Keratinocyte (primary cell): ENCODE measurements around the gene NOS1AP. TPM values are rescaled to one million over a fixed set of nuclear protein-coding genes. Genes with fewer than 3 reads are reported as not detected.

Source experiments
- DNase-seq: peaks from one replicate; pipeline ENCODE4 v3.0.0-alpha.2; 2011; ENCODE audit warnings: low read depth, missing footprints, low spot score
- FAIRE-seq: peaks from 2 replicates; lab custom pipeline; 2011; peaks lifted over from hg19 to GRCh38; lab: Jason Lieb, UNC
- H2AFZ ChIP-seq: 2 replicates; pipeline ENCODE4 v1.6.0; 2012; ENCODE audit warnings: low read length, control low read depth, inconsistent platforms; ENCODE audit not compliant: control insufficient read depth
- H3K27ac ChIP-seq: 2 replicates; pipeline ENCODE4 v1.5.1; 2011; ENCODE audit warnings: low read length; ENCODE audit not compliant: control insufficient read depth, insufficient read depth
- H3K27me3 ChIP-seq: 3 replicates; pipeline ENCODE4 v1.6.0; 2011; ENCODE audit warnings: low read length; ENCODE audit not compliant: control insufficient read depth, insufficient read depth; ENCODE audit errors: extremely low read depth
- H3K36me3 ChIP-seq, 2 experiments: 2 replicates in 1 of 2; 3 replicates in 1 of 2; pipeline ENCODE4 v1.5.1; 2011; ENCODE audit warnings: low read length in 2 of 2, mild to moderate bottlenecking in 1 of 2; ENCODE audit not compliant: control insufficient read depth in 2 of 2, insufficient read depth in 2 of 2; ENCODE audit errors: extremely low read depth in 1 of 2
- H3K4me1 ChIP-seq: 3 replicates; pipeline ENCODE4 v1.5.1; 2011; ENCODE audit warnings: low read length; ENCODE audit not compliant: control insufficient read depth, insufficient read depth; ENCODE audit errors: extremely low read depth
- H3K4me2 ChIP-seq: 3 replicates; pipeline ENCODE4 v1.6.0; 2011; ENCODE audit warnings: low read depth, low read length; ENCODE audit not compliant: control insufficient read depth, insufficient read depth; ENCODE audit errors: extremely low read depth
- H3K4me3 ChIP-seq, 3 experiments: fragments of 200-600 bp in 1 of 3; sonication (generic) in 1 of 3; 2 replicates in 2 of 3; 3 replicates in 1 of 3; pipeline ENCODE4 v1.5.1; 2011 to 2016; ENCODE audit warnings: low read length in 3 of 3, mild to moderate bottlenecking in 3 of 3, control low read depth in 2 of 3, inconsistent platforms in 1 of 3, low read depth in 1 of 3, mixed read lengths in 1 of 3, mixed run types in 1 of 3, moderate library complexity in 1 of 3; ENCODE audit not compliant: control insufficient read depth in 2 of 3, insufficient read depth in 2 of 3; ENCODE audit errors: extremely low read depth in 1 of 3
- H3K79me2 ChIP-seq: 2 replicates; pipeline ENCODE4 v1.6.0; 2012; ENCODE audit warnings: low read length; ENCODE audit not compliant: control insufficient read depth, insufficient read depth
- H3K9ac ChIP-seq: 3 replicates; pipeline ENCODE4 v1.6.0; 2011; ENCODE audit warnings: low read length; ENCODE audit not compliant: control insufficient read depth, insufficient read depth; ENCODE audit errors: extremely low read depth
- H3K9me1 ChIP-seq: 3 replicates; pipeline ENCODE4 v1.6.0; 2011; ENCODE audit warnings: low read length; ENCODE audit not compliant: control insufficient read depth, insufficient read depth; ENCODE audit errors: extremely low read depth
- H3K9me3 ChIP-seq: 2 replicates; pipeline ENCODE4 v1.5.1; 2012; ENCODE audit warnings: low read depth, low read length; ENCODE audit not compliant: control insufficient read depth
- H4K20me1 ChIP-seq: 3 replicates; pipeline ENCODE4 v1.6.0; 2011; ENCODE audit warnings: low read length; ENCODE audit not compliant: control insufficient read depth, insufficient read depth; ENCODE audit errors: extremely low read depth
- CTCF ChIP-seq, 3 experiments: IDR thresholded peaks in 1 of 3; conservative IDR thresholded peaks in 1 of 3; optimal IDR thresholded peaks in 1 of 3; 2 replicates in 2 of 3; 3 replicates in 1 of 3; pipeline versions ENCODE3 to v1.5.1; 2011; ENCODE audit warnings: low read length in 3 of 3, mild to moderate bottlenecking in 3 of 3, moderate library complexity in 2 of 3, control low read depth in 1 of 3, inconsistent platforms in 1 of 3; ENCODE audit not compliant: insufficient read depth in 2 of 3; ENCODE audit errors: extremely low read depth in 1 of 3
- EZH2 ChIP-seq: IDR thresholded peaks from one replicate; pipeline ENCODE4 v1.6.1; 2012; ENCODE audit warnings: inconsistent platforms, mild to moderate bottlenecking, low read length, moderate library complexity
- dilution Hi-C: fragments of 300-500 bp; cut with MboI; formaldehyde crosslinking; loops from one replicate; pipeline ENCODE4 v1.7.0; 2020; ENCODE audit warnings: low sequenced_read_pairs; ENCODE audit not compliant: extremely low pct_ligation_motif_present
- polyA plus RNA-seq, 5 experiments: library from polyadenylated mRNA; depleted of rRNA in 3 of 5; stranded (reverse) in 3 of 5; stranded (forward) in 1 of 5; unstranded in 1 of 5; fragments of >200 nt; gene quantifications; 1 replicate in 1 of 5; 2 replicates in 3 of 5; 3 replicates in 1 of 5; pipeline versions ENCODE4 v1.2.1 to v1.2.3, GENCODE V29; 2011 to 2012; ENCODE audit warnings: missing spikeins in 2 of 5, low read depth in 1 of 5, low replicate concordance in 1 of 5

Gene NOS1AP
- polyA plus RNA-seq, 1 donor (not counting 4 experiments of a cell fraction or from before 2014, with no cell fraction given) = not detected

- Histone ChIP-seq H3K9ac (no peak overlapping the region), H3K4me1 (no peaks in the 10 kb centered on the region), H3K27me3 (no peaks in the 10 kb centered on the region), H3K9me1 (no peaks in the 10 kb centered on the region), H3K27ac (no peak overlapping the region), H3K4me3 (no peak overlapping the region), H2AFZ (no peak overlapping the region), H3K79me2 (no peaks in the 10 kb centered on the region), H4K20me1 (no peaks in the 10 kb centered on the region), H3K4me2 (no peak overlapping the region), H3K36me3 (no peaks in the 10 kb centered on the region), H3K9me3 (no peaks in the 10 kb centered on the region)
- no peak for DNase-seq
- no peak for TF ChIP-seq CTCF (optimal IDR thresholded peaks at IDR 0.05 in 1 of 3, IDR thresholded peaks at IDR 0.05 in 1 of 3, conservative IDR thresholded peaks at IDR 0.05 in 1 of 3; ENCODE audit: extremely low read depth in 1 of 3, insufficient read depth in 2 of 3, low read length in 3 of 3)
- no peak for TF ChIP-seq EZH2
- no peak for FAIRE-seq
- dilution Hi-C loops = no loop called here
Measured at GRCh38 chr1:162218546-162218945, 149.1 kb downstream of the NOS1AP start.

GRCh38 chr1:162218975-162219374, 149.5 kb downstream of the NOS1AP start:
- dilution Hi-C loops = no loop called here
- no peak overlapping the region for H3K4me3 ChIP-seq
- no peaks in the 10 kb centered on the region for H3K4me1 ChIP-seq
- no peak overlapping the region for H3K9ac ChIP-seq
- H3K27me3 ChIP-seq = no peaks in the 10 kb centered on the region
- no peak overlapping the region for H2AFZ ChIP-seq
- no peak overlapping the region for H3K4me2 ChIP-seq
- no peaks in the 10 kb centered on the region for H3K9me1 ChIP-seq
- FAIRE-seq (no peak), DNase-seq (no peak)
- TF ChIP-seq CTCF (optimal IDR thresholded peaks at IDR 0.05 in 1 of 3, IDR thresholded peaks at IDR 0.05 in 1 of 3, conservative IDR thresholded peaks at IDR 0.05 in 1 of 3; ENCODE audit: extremely low read depth in 1 of 3, insufficient read depth in 2 of 3, low read length in 3 of 3) = no peak
- TF ChIP-seq EZH2 = no peak
- no peaks in the 10 kb centered on the region for H4K20me1 ChIP-seq
- no peak overlapping the region for H3K27ac ChIP-seq
- H3K79me2 ChIP-seq = no peaks in the 10 kb centered on the region
- no peaks in the 10 kb centered on the region for H3K36me3 ChIP-seq
- no peaks in the 10 kb centered on the region for H3K9me3 ChIP-seq
